Measurements from ENCODE around the gene RLBP1.

DNA sequence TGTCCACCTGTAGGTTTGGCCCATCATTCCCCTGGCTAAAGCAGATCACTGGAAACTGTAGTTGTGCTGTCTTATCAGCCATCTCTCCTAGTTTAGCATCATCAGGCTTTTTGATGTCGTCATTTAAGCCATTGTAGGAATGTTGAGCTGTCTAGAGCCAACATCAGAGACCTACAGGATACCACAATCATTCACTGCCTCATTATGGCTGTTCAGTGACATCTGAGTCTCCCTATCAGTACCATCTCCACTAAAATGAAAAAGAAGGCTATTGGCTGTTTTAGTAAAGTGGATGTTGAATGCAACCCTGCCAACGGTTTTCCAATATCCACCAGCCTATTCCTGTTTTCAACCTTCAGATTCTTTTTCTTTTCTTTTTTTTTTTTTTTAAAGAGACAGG lies 29.2 kb downstream of the RLBP1 start:
- TF ChIP-seq, protein P1, sequence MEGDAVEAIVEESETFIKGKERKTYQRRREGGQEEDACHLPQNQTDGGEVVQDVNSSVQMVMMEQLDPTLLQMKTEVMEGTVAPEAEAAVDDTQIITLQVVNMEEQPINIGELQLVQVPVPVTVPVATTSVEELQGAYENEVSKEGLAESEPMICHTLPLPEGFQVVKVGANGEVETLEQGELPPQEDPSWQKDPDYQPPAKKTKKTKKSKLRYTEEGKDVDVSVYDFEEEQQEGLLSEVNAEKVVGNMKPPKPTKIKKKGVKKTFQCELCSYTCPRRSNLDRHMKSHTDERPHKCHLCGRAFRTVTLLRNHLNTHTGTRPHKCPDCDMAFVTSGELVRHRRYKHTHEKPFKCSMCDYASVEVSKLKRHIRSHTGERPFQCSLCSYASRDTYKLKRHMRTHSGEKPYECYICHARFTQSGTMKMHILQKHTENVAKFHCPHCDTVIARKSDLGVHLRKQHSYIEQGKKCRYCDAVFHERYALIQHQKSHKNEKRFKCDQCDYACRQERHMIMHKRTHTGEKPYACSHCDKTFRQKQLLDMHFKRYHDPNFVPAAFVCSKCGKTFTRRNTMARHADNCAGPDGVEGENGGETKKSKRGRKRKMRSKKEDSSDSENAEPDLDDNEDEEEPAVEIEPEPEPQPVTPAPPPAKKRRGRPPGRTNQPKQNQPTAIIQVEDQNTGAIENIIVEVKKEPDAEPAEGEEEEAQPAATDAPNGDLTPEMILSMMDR (IDR thresholded peaks at IDR 0.05), result no peak
- no peak for TF ChIP-seq POLR2A (IDR thresholded peaks at IDR 0.05)
